Thymus (tissue), 2 donors: ENCODE results near the gene RNF13. TPM values are rescaled to one million over a fixed set of nuclear protein-coding genes. Genes with fewer than 3 reads are reported as not detected.

Experiments used
- polyA plus RNA-seq: library from polyadenylated mRNA; stranded (reverse); fragments of 200-250 nt; gene quantifications from one replicate; pipeline ENCODE4 v1.2.3, GENCODE V29; 2013
- total RNA-seq: library from RNA; stranded (reverse); fragments of 120-200 nt; gene quantifications from one replicate; pipeline ENCODE4 v1.2.4, GENCODE V29; 2013
- donor health status: healthy.

RNF13 gene
- total and polyA plus RNA-seq, 2 donors, result 53.3 to 57.2 TPM

Other genes starting within 250 kb of the RNF13 start
- 1.6 TPM for gene WWTR1, start 155.2 kb upstream of the RNF13 start, total RNA-seq
- gene WWTR1, start 155.2 kb upstream of the RNF13 start, polyA plus RNA-seq, result 12.9 TPM
- 25.5 TPM for gene COMMD2, start 60.7 kb upstream of the RNF13 start, total RNA-seq
- gene COMMD2, start 60.7 kb upstream of the RNF13 start, polyA plus RNA-seq, result 18.0 TPM
- not detected for gene ANKUB1, start 20.7 kb upstream of the RNF13 start, total RNA-seq
- not detected for gene ANKUB1, start 20.7 kb upstream of the RNF13 start, polyA plus RNA-seq
- gene PFN2, start 157.7 kb downstream of the RNF13 start, total RNA-seq, result 23.6 TPM
- 73.9 TPM for gene PFN2, start 157.7 kb downstream of the RNF13 start, polyA plus RNA-seq